ENCODE results near the gene KANTR. TPM values are rescaled to one million over a fixed set of nuclear protein-coding genes. Genes with fewer than 3 reads are reported as not detected.

KANTR gene
- total RNA-seq, 1 donor from 2014 or later = 14.4 TPM

GRCh38 chrX:53116101-53116500 is 22.2 kb downstream of the KANTR start:
- no peak for DNase-seq (ENCODE audit: extremely low spot score, unreplicated experiment)
- Mint-ChIP-seq H3K9me3 (no peaks in the 10 kb centered on the region), H3K27ac (no peak overlapping the region), H3K27me3 (no peaks in the 10 kb centered on the region), H3K36me3 (peaks cover 10% of the 10 kb centered on the region), H3K4me1 (ENCODE audit: unreplicated experiment) (no peaks in the 10 kb centered on the region), H3K4me3 (no peak overlapping the region)
- no peak for TF ChIP-seq CTCF (conservative IDR thresholded peaks at IDR 0.05)

- no peaks in the 10 kb centered on the region for H3K4me1 Mint-ChIP-seq (ENCODE audit: unreplicated experiment)
- no peaks in the 10 kb centered on the region for H3K27me3 Mint-ChIP-seq
- H3K4me3 Mint-ChIP-seq = no peak overlapping the region
- H3K36me3 Mint-ChIP-seq = no peaks in the 10 kb centered on the region
- no peak for DNase-seq (ENCODE audit: extremely low spot score, unreplicated experiment)
- TF ChIP-seq CTCF (conservative IDR thresholded peaks at IDR 0.05) = no peak
- no peaks in the 10 kb centered on the region for H3K9me3 Mint-ChIP-seq
- H3K27ac Mint-ChIP-seq = no peak overlapping the region
Measured at GRCh38 chrX:53122013-53122412, 28.1 kb downstream of the KANTR start.

GRCh38 chrX:53125506-53125905 is 31.6 kb downstream of the KANTR start:
- TF ChIP-seq CTCF (conservative IDR thresholded peaks at IDR 0.05) = no peak
- Mint-ChIP-seq H3K36me3 (no peaks in the 10 kb centered on the region), H3K4me1 (ENCODE audit: unreplicated experiment) (no peaks in the 10 kb centered on the region), H3K4me3 (no peak overlapping the region), H3K9me3 (no peaks in the 10 kb centered on the region), H3K27ac (no peak overlapping the region), H3K27me3 (no peaks in the 10 kb centered on the region)
- no peak for DNase-seq (ENCODE audit: extremely low spot score, unreplicated experiment)

GRCh38 chrX:53126377-53126776 is 32.4 kb downstream of the KANTR start:
- Mint-ChIP-seq H3K27me3 (no peaks in the 10 kb centered on the region), H3K36me3 (no peaks in the 10 kb centered on the region), H3K4me3 (no peak overlapping the region), H3K4me1 (ENCODE audit: unreplicated experiment) (no peaks in the 10 kb centered on the region), H3K27ac (no peak overlapping the region), H3K9me3 (no peaks in the 10 kb centered on the region)
- DNase-seq (ENCODE audit: extremely low spot score, unreplicated experiment) = no peak
- no peak for TF ChIP-seq CTCF (conservative IDR thresholded peaks at IDR 0.05)

GRCh38 chrX:53128097-53128749 is 34.3 kb downstream of the KANTR start:
- Mint-ChIP-seq H3K36me3 (no peaks in the 10 kb centered on the region), H3K4me1 (ENCODE audit: unreplicated experiment) (no peaks in the 10 kb centered on the region), H3K4me3 (no peak overlapping the region), H3K9me3 (no peaks in the 10 kb centered on the region), H3K27me3 (no peaks in the 10 kb centered on the region), H3K27ac (no peak overlapping the region)
- no peak for TF ChIP-seq CTCF (conservative IDR thresholded peaks at IDR 0.05)
- no peak for DNase-seq (ENCODE audit: extremely low spot score, unreplicated experiment)

GRCh38 chrX:53133400-53133799 is 39.5 kb downstream of the KANTR start:
- Mint-ChIP-seq H3K27ac (no peak overlapping the region), H3K4me1 (ENCODE audit: unreplicated experiment) (no peaks in the 10 kb centered on the region), H3K4me3 (no peak overlapping the region), H3K27me3 (no peaks in the 10 kb centered on the region), H3K9me3 (no peaks in the 10 kb centered on the region), H3K36me3 (no peaks in the 10 kb centered on the region)
- DNase-seq (ENCODE audit: extremely low spot score, unreplicated experiment) = no peak
- TF ChIP-seq CTCF (conservative IDR thresholded peaks at IDR 0.05) = no peak
